GM12874 (cell line): ENCODE results near the gene SEMA6C.

Experiments
- CTCF ChIP-seq: IDR thresholded peaks from 2 replicates; pipeline ENCODE4 v1.5.1; 2011; ENCODE audit warnings: low read depth, mild to moderate bottlenecking, control low read depth, low read length, moderate library complexity; ENCODE audit not compliant: insufficient read depth

Gene SEMA6C

GRCh38 chr1:151132335-151133017 is 14.0 kb downstream of the SEMA6C start:
- no peak for TF ChIP-seq CTCF

GRCh38 chr1:151131701-151132334 is 14.6 kb downstream of the SEMA6C start:
- TF ChIP-seq CTCF, result no peak

GRCh38 chr1:151130987-151131586 is 15.3 kb downstream of the SEMA6C start:
- no peak for TF ChIP-seq CTCF

- no peak for TF ChIP-seq CTCF
These were observed 17.6 kb downstream of the SEMA6C start for GRCh38 chr1:151128800-151129199.

GRCh38 chr1:151124763-151125403 is 21.5 kb downstream of the SEMA6C start:
- TF ChIP-seq CTCF, result no peak

GRCh38 chr1:151113877-151114276 is 32.6 kb downstream of the SEMA6C start:
- TF ChIP-seq CTCF, result no peak

- no peak for TF ChIP-seq CTCF
These were observed 38.1 kb downstream of the SEMA6C start for GRCh38 chr1:151108331-151108730.
